ENCODE data around the gene ADK.

Gene ADK

GRCh38 chr10:74510594-74510993 is 359.6 kb downstream of the ADK start:
- TF ChIP-seq FOXP2 (optimal IDR thresholded peaks at IDR 0.05; ENCODE audit: borderline replicate concordance, extremely low read depth, extremely low read length, insufficient read depth) (no peak), TAF1 (IDR thresholded peaks at IDR 0.05; ENCODE audit: borderline replicate concordance, insufficient read depth, low read length) (no peak), SIN3A (IDR thresholded peaks at IDR 0.05; ENCODE audit: borderline replicate concordance, insufficient read depth, low read length) (no peak), POLR2AphosphoS5 (IDR thresholded peaks at IDR 0.05; ENCODE audit: low read depth, low read length) (no peak), REST (IDR thresholded peaks at IDR 0.05; ENCODE audit: insufficient read depth in 1 of 2, low read depth in 2 of 2, low read length in 2 of 2) (no peak)

GRCh38 chr10:74511051-74511450 is 360.0 kb downstream of the ADK start:
- TF ChIP-seq FOXP2 (optimal IDR thresholded peaks at IDR 0.05; ENCODE audit: borderline replicate concordance, extremely low read depth, extremely low read length, insufficient read depth) (no peak), REST (IDR thresholded peaks at IDR 0.05; ENCODE audit: insufficient read depth in 1 of 2, low read depth in 2 of 2, low read length in 2 of 2) (no peak), TAF1 (IDR thresholded peaks at IDR 0.05; ENCODE audit: borderline replicate concordance, insufficient read depth, low read length) (no peak), POLR2AphosphoS5 (IDR thresholded peaks at IDR 0.05; ENCODE audit: low read depth, low read length) (no peak)

GRCh38 chr10:74514322-74514721 is 363.3 kb downstream of the ADK start:
- TF ChIP-seq FOXP2 (optimal IDR thresholded peaks at IDR 0.05; ENCODE audit: borderline replicate concordance, extremely low read depth, extremely low read length, insufficient read depth) = no peak
- no peak for TF ChIP-seq SIN3A (IDR thresholded peaks at IDR 0.05; ENCODE audit: borderline replicate concordance, insufficient read depth, low read length)
- no peak for TF ChIP-seq POLR2AphosphoS5 (IDR thresholded peaks at IDR 0.05; ENCODE audit: low read depth, low read length)
- TF ChIP-seq REST (IDR thresholded peaks at IDR 0.05; ENCODE audit: insufficient read depth in 1 of 2, low read depth in 2 of 2, low read length in 2 of 2) = no peak
- no peak for TF ChIP-seq TAF1 (IDR thresholded peaks at IDR 0.05; ENCODE audit: borderline replicate concordance, insufficient read depth, low read length)

- TF ChIP-seq SIN3A (IDR thresholded peaks at IDR 0.05; ENCODE audit: borderline replicate concordance, insufficient read depth, low read length) = no peak
- TF ChIP-seq TAF1 (IDR thresholded peaks at IDR 0.05; ENCODE audit: borderline replicate concordance, insufficient read depth, low read length) = no peak
- no peak for TF ChIP-seq REST (IDR thresholded peaks at IDR 0.05; ENCODE audit: insufficient read depth in 1 of 2, low read depth in 2 of 2, low read length in 2 of 2)
- no peak for TF ChIP-seq POLR2AphosphoS5 (IDR thresholded peaks at IDR 0.05; ENCODE audit: low read depth, low read length)
- no peak for TF ChIP-seq FOXP2 (optimal IDR thresholded peaks at IDR 0.05; ENCODE audit: borderline replicate concordance, extremely low read depth, extremely low read length, insufficient read depth)
Observed at GRCh38 chr10:74518061-74518460, 367.0 kb downstream of the ADK start.

- TF ChIP-seq TAF1 (IDR thresholded peaks at IDR 0.05; ENCODE audit: borderline replicate concordance, insufficient read depth, low read length) (no peak), SIN3A (IDR thresholded peaks at IDR 0.05; ENCODE audit: borderline replicate concordance, insufficient read depth, low read length) (no peak), POLR2AphosphoS5 (IDR thresholded peaks at IDR 0.05; ENCODE audit: low read depth, low read length) (no peak), REST (IDR thresholded peaks at IDR 0.05; ENCODE audit: insufficient read depth in 1 of 2, low read depth in 2 of 2, low read length in 2 of 2) (no peak), FOXP2 (optimal IDR thresholded peaks at IDR 0.05; ENCODE audit: borderline replicate concordance, extremely low read depth, extremely low read length, insufficient read depth) (no peak)
Observed at GRCh38 chr10:74521526-74521925, 370.5 kb downstream of the ADK start.
